Nucleus accumbens (tissue), 56 donors: ENCODE results near the gene DOCK1.
A peak's percentile ranks its signal among the peaks of the same experiment; 100 is the strongest.

Source experiments
- DNase-seq, 56 donors: peaks; one replicate each; lab custom pipeline; 2025; lab: John Stamatoyannopoulos, UW

DOCK1 gene

GRCh38 chr10:127402596-127403409 is 497.6 kb downstream of the DOCK1 start:
- peak in 1 of 56 donors; percentile 16 for DNase-seq

- DNase-seq, result no peak
Observed at GRCh38 chr10:127405221-127405620, 500.0 kb downstream of the DOCK1 start.

- no peak for DNase-seq
Observed at GRCh38 chr10:127406018-127406550, 500.9 kb downstream of the DOCK1 start.

GRCh38 chr10:127407551-127407950 is 502.3 kb downstream of the DOCK1 start:
- peak in 3 of 56 donors; percentile 6 to 22 (median 11) for DNase-seq

GRCh38 chr10:127408112-127408710 is 503.0 kb downstream of the DOCK1 start:
- DNase-seq, result no peak

GRCh38 chr10:127408733-127409132 is 503.5 kb downstream of the DOCK1 start:
- no peak for DNase-seq

GRCh38 chr10:127410030-127410429 is 504.8 kb downstream of the DOCK1 start:
- DNase-seq, result no peak

- DNase-seq, result no peak
Observed at GRCh38 chr10:127411062-127411461, 505.8 kb downstream of the DOCK1 start.

- no peak for DNase-seq
Observed at GRCh38 chr10:127413326-127413725, 508.1 kb downstream of the DOCK1 start.

- DNase-seq, result no peak
Observed at GRCh38 chr10:127414024-127414423, 508.8 kb downstream of the DOCK1 start.

GRCh38 chr10:127415116-127415515 is 509.9 kb downstream of the DOCK1 start:
- DNase-seq, result no peak

- DNase-seq, result no peak
Observed at GRCh38 chr10:127415901-127416581, 510.8 kb downstream of the DOCK1 start.

GRCh38 chr10:127417031-127417430 is 511.8 kb downstream of the DOCK1 start:
- DNase-seq, result no peak

- no peak for DNase-seq
Observed at GRCh38 chr10:127417686-127418401, 512.6 kb downstream of the DOCK1 start.

GRCh38 chr10:127418536-127419168 is 513.4 kb downstream of the DOCK1 start:
- DNase-seq, result no peak

- DNase-seq, result no peak
Observed at GRCh38 chr10:127420138-127420684, 515.0 kb downstream of the DOCK1 start.

- DNase-seq, result no peak
Observed at GRCh38 chr10:127423218-127423915, 518.1 kb downstream of the DOCK1 start.

GRCh38 chr10:127424594-127425264 is 519.5 kb downstream of the DOCK1 start:
- no peak for DNase-seq

- DNase-seq, result no peak
Observed at GRCh38 chr10:127426746-127427145, 521.5 kb downstream of the DOCK1 start.
